SK-N-SH (cell line): ENCODE data around the gene GAR1. TPM values are rescaled to one million over a fixed set of nuclear protein-coding genes. Genes with fewer than 3 reads are reported as not detected.

Experiments
- CTCF ChIA-PET: fragments of 300-600, 350-600 bp; formaldehyde crosslinking; extraction: SDS; loops from one replicate; lab custom pipeline; 2021; lab: Yijun Ruan, JAX
- POLR2A ChIA-PET: fragments of 350-600 bp; sonication (Branson Sonifier 250); formaldehyde crosslinking; extraction: SDS; loops from one replicate; lab custom pipeline; 2020; ENCODE audit warnings: antibody characterized with exemption, inconsistent platforms; lab: Yijun Ruan, JAX
- DNase-seq: peaks from one replicate; pipeline ENCODE4 v3.0.0; 2012
- H2AFZ ChIP-seq: fragments of 200-600 bp; sonication (generic); 2 replicates; pipeline ENCODE4 v1.8.1; 2016; ENCODE audit warnings: antibody characterized with exemption, mild to moderate bottlenecking, low read depth
- H3F3A ChIP-seq: fragments of 200-600 bp; sonication (generic); replicated peaks from 2 replicates; pipeline ENCODE3; 2016; ENCODE audit warnings: antibody characterized with exemption, mild to moderate bottlenecking; ENCODE audit not compliant: insufficient read depth
- H3K27ac ChIP-seq, 2 experiments: fragments of 200-500 bp in 1 of 2; fragments of 200-600 bp in 1 of 2; sonication (Bioruptor generic) in 1 of 2; sonication (generic), shearing (Covaris generic) in 1 of 2; 2 replicates each; pipeline versions ENCODE4 v1.5.1 to v1.6.1; 2014 to 2016; ENCODE audit warnings: low read depth in 2 of 2, inconsistent platforms in 1 of 2, low read length in 1 of 2, mild to moderate bottlenecking in 1 of 2, mixed read lengths in 1 of 2
- H3K27me3 ChIP-seq: fragments of 200-600 bp; sonication (generic), shearing (Covaris generic); 2 replicates; pipeline ENCODE4 v1.6.1; 2016; ENCODE audit warnings: mixed run types; ENCODE audit not compliant: insufficient read depth
- H3K36me3 ChIP-seq, 2 experiments: fragments of 200-500 bp in 1 of 2; fragments of 200-600 bp in 1 of 2; sonication (Bioruptor generic) in 1 of 2; sonication (generic) in 1 of 2; replicated peaks in 1 of 2; 2 replicates each; pipeline versions ENCODE3 to v1.5.1; 2014 to 2016; ENCODE audit warnings: low read length in 1 of 2, mild to moderate bottlenecking in 1 of 2; ENCODE audit not compliant: insufficient read depth in 2 of 2, control insufficient read depth in 1 of 2
- H3K4me1 ChIP-seq, 2 experiments: fragments of 200-500 bp in 1 of 2; fragments of 200-600 bp in 1 of 2; sonication (Bioruptor generic) in 1 of 2; sonication (generic), shearing (Covaris generic) in 1 of 2; 2 replicates each; pipeline versions ENCODE4 v1.5.1 to v1.6.1; 2014 to 2016; ENCODE audit warnings: low read depth in 1 of 2, low read length in 1 of 2, mixed run types in 1 of 2; ENCODE audit not compliant: insufficient read depth in 2 of 2, control insufficient read depth in 1 of 2
- H3K4me2 ChIP-seq: fragments of 200-600 bp; sonication (generic), shearing (Covaris generic); 2 replicates; pipeline ENCODE4 v1.6.1; 2017; ENCODE audit warnings: mixed run types
- H3K4me3 ChIP-seq, 2 experiments: fragments of 200-500 bp in 1 of 2; fragments of 200-600 bp in 1 of 2; sonication (Bioruptor generic) in 1 of 2; sonication (generic), shearing (Covaris generic) in 1 of 2; 2 replicates each; pipeline versions ENCODE4 v1.5.1 to v1.8.1; 2014 to 2016; ENCODE audit warnings: low read depth in 2 of 2, inconsistent platforms in 1 of 2, low read length in 1 of 2, mild to moderate bottlenecking in 1 of 2, mixed read lengths in 1 of 2, moderate library complexity in 1 of 2
- H3K79me2 ChIP-seq: fragments of 200-600 bp; sonication (generic); 2 replicates; pipeline ENCODE4 v1.8.1; 2017; ENCODE audit warnings: mild to moderate bottlenecking; ENCODE audit not compliant: insufficient read depth
- H3K9ac ChIP-seq: fragments of 200-600 bp; sonication (generic); 2 replicates; pipeline ENCODE4 v1.6.1; 2017; ENCODE audit warnings: mixed run types
- H3K9me2 ChIP-seq: fragments of 200-600 bp; sonication (generic); 2 replicates; pipeline ENCODE4 v1.6.1; 2017; ENCODE audit warnings: mixed run types
- H3K9me3 ChIP-seq: fragments of 200-600 bp; sonication (generic); 2 replicates; pipeline ENCODE4 v1.6.1; 2017; ENCODE audit warnings: mixed run types, mild to moderate bottlenecking, moderate library complexity
- H4K20me1 ChIP-seq: fragments of 200-600 bp; sonication (generic); 2 replicates; pipeline ENCODE4 v1.6.1; 2017; ENCODE audit warnings: mild to moderate bottlenecking, mixed run types; ENCODE audit not compliant: insufficient read depth
- CHD2 ChIP-seq: fragments of 150-350 bp; IDR thresholded peaks from 2 replicates; pipeline ENCODE4 v1.6.1; 2018; ENCODE audit warnings: low read length; ENCODE audit not compliant: partially characterized antibody
- CTCF ChIP-seq: fragments of 200-600 bp; sonication (generic); IDR thresholded peaks from 2 replicates; pipeline ENCODE4 v1.6.1; 2017; ENCODE audit warnings: antibody characterized with exemption, mild to moderate bottlenecking, moderate library complexity
- ELF1 ChIP-seq: IDR thresholded peaks from 2 replicates; pipeline ENCODE4 v1.4.0; 2012
- FOSL2 ChIP-seq: IDR thresholded peaks from 2 replicates; pipeline ENCODE4 v1.4.0; 2012; ENCODE audit warnings: low read depth, mild to moderate bottlenecking, moderate library complexity, borderline replicate concordance
- FOXJ3 ChIP-seq: sonication (generic); formaldehyde crosslinking; IDR thresholded peaks from 2 replicates; pipeline ENCODE4 v1.5.1; 2020; ENCODE audit warnings: mild to moderate bottlenecking, missing genetic modification reagents
- PBX3 ChIP-seq: IDR thresholded peaks from 2 replicates; pipeline ENCODE4; 2012
- RAD21 ChIP-seq: IDR thresholded peaks from 2 replicates; pipeline ENCODE4 v1.6.1; 2012; ENCODE audit warnings: mild to moderate bottlenecking, low read length
- RFX5 ChIP-seq: IDR thresholded peaks from 2 replicates; pipeline ENCODE4 v1.6.1; 2012; ENCODE audit warnings: mild to moderate bottlenecking, improper control_type of control experiment, low read length
- SMC3 ChIP-seq: IDR thresholded peaks from 2 replicates; pipeline ENCODE4 v1.6.1; 2012; ENCODE audit warnings: low read depth, low read length, improper control_type of control experiment
- TAF1 ChIP-seq: IDR thresholded peaks from 2 replicates; pipeline ENCODE4 v1.6.1; 2012; ENCODE audit warnings: low read depth, mild to moderate bottlenecking, low read length, moderate library complexity, borderline replicate concordance
- WGBS: methylation state at CpG from one replicate; pipeline ENCODE4 v1.1.6; 2017; ENCODE audit warnings: low lambda C conversion rate; 5-methylcytosine and 5-hydroxymethylcytosine counted together
- polyA plus RNA-seq, 3 experiments: library from polyadenylated mRNA; depleted of rRNA; stranded (reverse); fragments of >200 nt; gene quantifications; 2 replicates each; pipeline ENCODE4 v1.2.3, GENCODE V29; 2012

The GAR1 gene
- polyA plus RNA-seq, 1 of the 3 experiments (the other 2 are of a cell fraction) = 40.5 TPM

- ChIA-PET CTCF (interaction anchor here (1.1 to 2.5 kb wide), 5 partner anchors 11 to 405 kb away, joined by 3 to 17 read pairs (median 6); partner anchors contain the start of genes CASP6, GAR1 and SEC24B), POLR2A (no interaction called here)
- Histone ChIP-seq H3K36me3 (peaks cover 45 to 52% of the 10 kb centered on the region in 2 experiments), H3K79me2 (no peaks in the 10 kb centered on the region), H3K4me2 (no peak within 1 kb of the TSS), H3K27ac (no peak within 1 kb of the TSS), H3K4me3 (no peak within 1 kb of the TSS), H4K20me1 (no peaks in the 10 kb centered on the region), H2AFZ (no peak within 1 kb of the TSS), H3K9ac (no peak within 1 kb of the TSS), H3K4me1 (no peaks in the 10 kb centered on the region), H3K9me2 (no peaks in the 10 kb centered on the region), H3K9me3 (no peaks in the 10 kb centered on the region), H3F3A (peaks cover 28% of the 10 kb centered on the region), H3K27me3 (no peaks in the 10 kb centered on the region)
- TF ChIP-seq CHD2 = no peak
- DNase-seq = no peak
- 93% methylated on average over 2 of the region's 2 CpGs for WGBS
Measured at GRCh38 chr4:109827672-109828071, 12.1 kb downstream of the GAR1 start, which contains the start of gene RRH. Gene RRH, plus strand, starts transcription at chr4:109827972. Its CDS starts 56 bp downstream, at chr4:109828028.

- TF ChIP-seq PBX3 = no peak
- no peak for TF ChIP-seq RAD21
- no peak for TF ChIP-seq RFX5
- no peak for TF ChIP-seq ELF1
- no peak for TF ChIP-seq FOXJ3 (CRISPR knock-in tag)
- TF ChIP-seq SMC3 = no peak
- no peak for TF ChIP-seq TAF1
- TF ChIP-seq CTCF = no peak
- TF ChIP-seq FOSL2 = no peak
- no peaks in the 10 kb centered on the region for H4K20me1 ChIP-seq
Measured at GRCh38 chr4:109833756-109834155, 18.2 kb downstream of the GAR1 start.

More at GRCh38 chr4:109833756-109834155, 18.2 kb downstream of the GAR1 start:
- H3K79me2 ChIP-seq = no peaks in the 10 kb centered on the region
- no peaks in the 10 kb centered on the region for H3K9me2 ChIP-seq
- no peaks in the 10 kb centered on the region for H3K9me3 ChIP-seq
- H3K4me1 ChIP-seq = no peaks in the 10 kb centered on the region
- H3K4me3 ChIP-seq = no peak overlapping the region
- no peaks in the 10 kb centered on the region for H3F3A ChIP-seq
- no peak for DNase-seq
- ChIA-PET POLR2A (no interaction called here), CTCF (interaction anchor here (0.6 kb wide), 1 partner anchor 43 kb away, joined by 3 read pairs; no protein-coding TSS in a partner anchor)
- H3K4me2 ChIP-seq = no peak overlapping the region
- H2AFZ ChIP-seq = no peak overlapping the region
- no peak overlapping the region for H3K27ac ChIP-seq
- no peak overlapping the region for H3K9ac ChIP-seq
- no peaks in the 10 kb centered on the region for H3K27me3 ChIP-seq
- WGBS = 87% methylated on average over 4 of the region's 4 CpGs
- H3K36me3 ChIP-seq = peaks cover 0 to 9% of the 10 kb centered on the region in 2 experiments
